Activated naive CD4-positive, alpha-beta T cell treated with anti-CD3 and anti-CD28 coated beads for 36 hours (primary cell): ENCODE results near the gene SMARCAD1. TPM values are rescaled to one million over a fixed set of nuclear protein-coding genes. Genes with fewer than 3 reads are reported as not detected.
A peak's percentile ranks its signal among the peaks of the same experiment; 100 is the strongest.

Experiments
- CTCF ChIA-PET: fragments of 350-600 bp; sonication (Branson Sonifier 250); formaldehyde crosslinking; loops from one replicate; lab custom pipeline; 2021; ENCODE audit warnings: antibody characterized with exemption; lab: Charles Lee
- DNase-seq: peaks from one replicate; pipeline ENCODE4 v3.0.0-alpha.2; 2020
- H3K27ac Mint-ChIP-seq: one replicate; pipeline ENCODE4 v1.8.0; 2021; ENCODE audit warnings: mild to moderate bottlenecking, mixed read lengths
- H3K27me3 Mint-ChIP-seq: one replicate; pipeline ENCODE4 v1.8.0; 2021; ENCODE audit warnings: low read depth, mixed read lengths
- H3K36me3 Mint-ChIP-seq: one replicate; pipeline ENCODE4 v1.8.0; 2021; ENCODE audit warnings: low read depth, mixed read lengths
- H3K4me1 Mint-ChIP-seq: one replicate; pipeline ENCODE4 v1.8.0; 2021; ENCODE audit warnings: low read depth, mixed read lengths
- H3K4me3 Mint-ChIP-seq: one replicate; pipeline ENCODE4 v1.8.0; 2021; ENCODE audit warnings: mild to moderate bottlenecking, moderate library complexity, mixed read lengths
- H3K9me3 Mint-ChIP-seq: one replicate; pipeline ENCODE4 v1.8.0; 2021; ENCODE audit warnings: mixed read lengths
- intact Hi-C: fragments of 100-400 bp; cut with micrococcal nuclease; formaldehyde crosslinking; loops from one replicate; pipeline ENCODE4 v1.15.1; 2023
- total RNA-seq, 2 experiments: library from RNA; stranded (reverse); gene quantifications; one replicate each; pipeline ENCODE4 v1.2.3, GENCODE V29; 2021

SMARCAD1 gene, protein sequence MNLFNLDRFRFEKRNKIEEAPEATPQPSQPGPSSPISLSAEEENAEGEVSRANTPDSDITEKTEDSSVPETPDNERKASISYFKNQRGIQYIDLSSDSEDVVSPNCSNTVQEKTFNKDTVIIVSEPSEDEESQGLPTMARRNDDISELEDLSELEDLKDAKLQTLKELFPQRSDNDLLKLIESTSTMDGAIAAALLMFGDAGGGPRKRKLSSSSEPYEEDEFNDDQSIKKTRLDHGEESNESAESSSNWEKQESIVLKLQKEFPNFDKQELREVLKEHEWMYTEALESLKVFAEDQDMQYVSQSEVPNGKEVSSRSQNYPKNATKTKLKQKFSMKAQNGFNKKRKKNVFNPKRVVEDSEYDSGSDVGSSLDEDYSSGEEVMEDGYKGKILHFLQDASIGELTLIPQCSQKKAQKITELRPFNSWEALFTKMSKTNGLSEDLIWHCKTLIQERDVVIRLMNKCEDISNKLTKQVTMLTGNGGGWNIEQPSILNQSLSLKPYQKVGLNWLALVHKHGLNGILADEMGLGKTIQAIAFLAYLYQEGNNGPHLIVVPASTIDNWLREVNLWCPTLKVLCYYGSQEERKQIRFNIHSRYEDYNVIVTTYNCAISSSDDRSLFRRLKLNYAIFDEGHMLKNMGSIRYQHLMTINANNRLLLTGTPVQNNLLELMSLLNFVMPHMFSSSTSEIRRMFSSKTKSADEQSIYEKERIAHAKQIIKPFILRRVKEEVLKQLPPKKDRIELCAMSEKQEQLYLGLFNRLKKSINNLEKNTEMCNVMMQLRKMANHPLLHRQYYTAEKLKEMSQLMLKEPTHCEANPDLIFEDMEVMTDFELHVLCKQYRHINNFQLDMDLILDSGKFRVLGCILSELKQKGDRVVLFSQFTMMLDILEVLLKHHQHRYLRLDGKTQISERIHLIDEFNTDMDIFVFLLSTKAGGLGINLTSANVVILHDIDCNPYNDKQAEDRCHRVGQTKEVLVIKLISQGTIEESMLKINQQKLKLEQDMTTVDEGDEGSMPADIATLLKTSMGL
- total RNA-seq = 10 to 100 TPM; 20.4 to 20.7 TPM

DNA sequence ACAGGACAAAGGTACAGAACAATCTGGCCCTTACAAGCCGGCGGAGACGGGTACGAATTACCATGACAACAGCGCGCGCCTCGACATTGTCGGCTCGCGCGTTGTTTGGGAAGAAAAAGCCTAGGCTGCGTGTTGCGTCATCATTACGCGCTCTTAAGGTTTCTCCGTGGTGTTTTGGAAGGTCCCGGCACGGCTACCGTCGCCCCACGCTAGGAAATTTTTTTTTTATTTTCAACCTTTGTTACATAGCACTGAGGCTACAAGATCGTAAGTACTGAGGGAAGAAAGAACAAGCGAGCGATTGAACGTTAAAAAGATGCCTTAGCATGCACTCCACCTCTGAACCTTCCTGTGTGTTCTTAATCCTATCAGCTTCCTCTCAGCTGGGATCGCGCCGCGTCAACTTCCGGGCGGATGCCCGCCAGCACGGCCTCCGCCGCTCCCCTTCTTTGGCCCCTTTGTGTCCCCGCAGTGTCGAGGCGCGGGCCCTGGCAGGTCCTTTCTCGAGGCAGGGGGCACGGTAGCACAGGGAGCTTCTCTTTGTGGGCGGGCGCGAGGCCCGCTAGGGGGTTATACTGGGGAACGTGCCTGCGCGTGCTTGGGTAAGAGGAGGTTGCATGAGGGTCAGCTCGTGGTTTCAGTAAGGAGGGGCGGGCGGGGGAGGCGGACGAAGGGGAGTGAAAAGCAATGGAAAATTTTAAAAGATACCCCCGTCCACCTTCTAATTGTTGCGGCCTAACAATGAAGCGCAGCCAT, at the start of gene SMARCAD1:
SMARCAD1 (plus strand) TSS at position 397 of the 756 bp plus-strand sequence. CDS start 530 bp downstream, outside the sequence.
- peak; percentile 95 for DNase-seq
- Mint-ChIP-seq H3K4me3 (peak within 1 kb of the TSS; percentile 88), H3K27ac (peak within 1 kb of the TSS; percentile 97), H3K36me3 (peaks cover 25% of the 10 kb centered on the region), H3K9me3 (no peaks in the 10 kb centered on the region), H3K4me1 (peaks cover 32% of the 10 kb centered on the region), H3K27me3 (no peaks in the 10 kb centered on the region)
- intact Hi-C loops = loop anchor here (1.0 to 2.0 kb wide), 2 partner anchors 131 to 244 kb away; partner anchors contain the start of gene PDLIM5
- CTCF ChIA-PET = no interaction called here

DNA sequence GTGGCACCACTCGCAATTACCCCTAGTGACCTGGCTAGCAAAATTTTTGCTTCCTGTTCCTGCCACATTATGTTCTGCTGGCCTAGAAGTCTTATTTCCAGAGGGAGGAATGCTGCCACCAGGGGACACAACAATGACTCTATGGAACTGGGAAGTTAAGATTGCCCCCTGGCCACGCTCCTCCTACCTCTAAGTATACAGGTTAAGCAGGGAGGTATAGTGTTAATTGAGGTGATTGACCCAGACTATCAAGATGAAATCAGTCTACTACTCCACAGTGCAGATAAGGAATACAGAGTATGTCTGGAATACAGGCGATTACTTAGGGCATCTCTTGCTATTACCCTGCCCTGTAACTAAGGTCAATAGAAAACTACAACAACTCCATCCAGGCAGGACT, 48.8 kb upstream of the SMARCAD1 start:
- Mint-ChIP-seq H3K27me3 (no peaks in the 10 kb centered on the region), H3K9me3 (peaks cover 2% of the 10 kb centered on the region), H3K36me3 (no peaks in the 10 kb centered on the region), H3K4me3 (no peak overlapping the region), H3K4me1 (peaks cover 3% of the 10 kb centered on the region), H3K27ac (no peak overlapping the region)
- no peak for DNase-seq
- intact Hi-C loops = no loop called here
- CTCF ChIA-PET = no interaction called here

DNA sequence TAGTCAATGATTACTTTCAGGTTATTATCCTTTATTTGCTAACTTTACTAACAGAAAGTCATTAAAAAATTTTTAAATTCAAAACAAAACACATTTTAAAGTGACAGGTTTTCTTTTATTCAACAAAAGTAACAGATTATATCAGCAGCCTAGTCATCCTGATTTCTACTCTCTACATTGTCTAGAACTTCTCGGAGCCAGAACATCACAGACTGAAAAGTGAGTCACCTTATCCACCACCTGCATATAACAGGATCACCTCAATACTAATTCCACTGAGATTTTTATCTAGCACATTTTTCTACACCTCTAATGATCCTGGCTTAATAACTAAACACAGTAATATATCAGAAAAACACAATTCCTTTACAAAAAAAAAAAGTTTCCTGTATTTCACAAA, 47.9 kb upstream of the SMARCAD1 start:
- CTCF ChIA-PET = interaction anchor here (0.6 to 0.7 kb wide), 4 partner anchors 27 to 482 kb away, joined by 3 read pairs; no protein-coding TSS in a partner anchor
- Mint-ChIP-seq H3K4me3 (no peak overlapping the region), H3K4me1 (peaks cover 3% of the 10 kb centered on the region), H3K27ac (no peak overlapping the region), H3K36me3 (no peaks in the 10 kb centered on the region), H3K9me3 (peaks cover 2% of the 10 kb centered on the region), H3K27me3 (no peaks in the 10 kb centered on the region)
- no peak for DNase-seq
- intact Hi-C loops = no loop called here

DNA sequence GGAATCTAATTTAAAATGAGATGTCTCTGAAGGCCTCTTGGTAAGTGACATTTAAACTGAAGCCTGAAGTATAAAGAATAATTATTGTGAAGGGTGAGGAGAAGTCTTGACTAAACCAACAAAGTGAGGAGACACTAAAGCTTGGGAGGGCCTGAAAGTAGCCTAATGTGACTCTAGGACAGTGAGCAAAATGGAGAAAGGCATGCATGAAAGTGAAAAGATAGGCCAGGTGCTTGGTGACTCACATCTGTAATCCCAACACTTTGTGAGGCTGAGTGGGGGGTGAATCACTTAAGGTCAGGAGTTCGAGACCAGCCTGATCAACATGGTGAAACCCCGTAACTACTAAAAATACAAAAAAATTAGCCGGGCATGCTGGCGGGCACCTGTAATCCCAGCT, 46.9 kb upstream of the SMARCAD1 start:
- H3K9me3 Mint-ChIP-seq = peaks cover 2% of the 10 kb centered on the region
- peaks cover 3% of the 10 kb centered on the region for H3K4me1 Mint-ChIP-seq
- H3K36me3 Mint-ChIP-seq = no peaks in the 10 kb centered on the region
- CTCF ChIA-PET = interaction anchor here (0.6 kb wide), 1 partner anchor 370 kb away, joined by 3 read pairs; no protein-coding TSS in a partner anchor
- peak; percentile 25 for DNase-seq
- intact Hi-C loops = no loop called here
- no peaks in the 10 kb centered on the region for H3K27me3 Mint-ChIP-seq
- no peak overlapping the region for H3K4me3 Mint-ChIP-seq
- H3K27ac Mint-ChIP-seq = no peak overlapping the region

DNA sequence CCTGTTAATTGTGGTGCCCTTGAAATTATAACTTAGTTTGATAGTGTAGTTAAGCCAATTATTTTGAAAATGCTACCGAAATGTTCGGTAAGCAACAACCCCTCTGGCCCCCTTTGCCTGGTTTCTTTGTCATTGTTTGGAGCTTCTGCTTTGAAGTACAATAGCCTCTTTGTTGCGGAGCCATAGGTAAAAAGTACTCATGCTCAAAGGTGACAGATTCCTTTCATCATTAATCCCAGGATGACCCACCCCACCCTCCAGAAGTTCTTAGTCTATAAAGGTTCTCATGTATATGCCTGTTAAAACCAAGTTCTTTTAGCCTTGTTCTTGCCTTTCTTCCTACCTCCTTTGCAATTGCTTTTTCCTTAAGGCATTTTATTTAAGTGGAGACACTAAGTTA, 42.4 kb upstream of the SMARCAD1 start:
- intact Hi-C loops = no loop called here
- DNase-seq = no peak
- Mint-ChIP-seq H3K27ac (no peak overlapping the region), H3K4me1 (peaks cover 3% of the 10 kb centered on the region), H3K36me3 (no peaks in the 10 kb centered on the region), H3K27me3 (no peaks in the 10 kb centered on the region), H3K4me3 (no peak overlapping the region), H3K9me3 (no peaks in the 10 kb centered on the region)
- CTCF ChIA-PET = interaction anchor here (0.7 kb wide), 2 partner anchors 13 to 979 kb away, joined by 3 to 5 read pairs; no protein-coding TSS in a partner anchor

DNA sequence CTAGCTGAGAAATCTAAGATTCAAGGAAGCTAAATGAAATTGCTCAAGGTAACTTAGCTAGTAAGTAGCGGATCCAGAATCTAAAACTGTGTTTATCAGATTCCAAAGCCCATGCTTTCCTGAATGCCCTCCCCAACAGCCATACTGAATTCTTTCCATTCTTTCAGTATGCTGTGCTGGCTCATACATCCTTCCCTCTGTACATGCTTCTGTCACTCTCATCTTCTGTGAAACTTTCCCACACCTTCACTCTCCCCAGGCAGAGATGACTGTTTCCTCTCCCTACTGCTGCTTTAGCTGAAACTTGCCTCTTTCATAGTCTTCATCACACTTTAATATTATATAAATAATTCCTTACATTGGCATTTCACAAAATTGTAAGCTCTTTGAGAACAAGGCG, 39.3 kb upstream of the SMARCAD1 start:
- H3K4me1 Mint-ChIP-seq = no peaks in the 10 kb centered on the region
- H3K27me3 Mint-ChIP-seq = peaks cover 5% of the 10 kb centered on the region
- H3K36me3 Mint-ChIP-seq = no peaks in the 10 kb centered on the region
- no peak overlapping the region for H3K4me3 Mint-ChIP-seq
- H3K27ac Mint-ChIP-seq = no peak overlapping the region
- CTCF ChIA-PET = interaction anchor here (0.6 kb wide), 1 partner anchor 235 kb away, joined by 3 read pairs; no protein-coding TSS in a partner anchor
- no peak for DNase-seq
- intact Hi-C loops = no loop called here
- H3K9me3 Mint-ChIP-seq = peaks cover 2% of the 10 kb centered on the region

DNA sequence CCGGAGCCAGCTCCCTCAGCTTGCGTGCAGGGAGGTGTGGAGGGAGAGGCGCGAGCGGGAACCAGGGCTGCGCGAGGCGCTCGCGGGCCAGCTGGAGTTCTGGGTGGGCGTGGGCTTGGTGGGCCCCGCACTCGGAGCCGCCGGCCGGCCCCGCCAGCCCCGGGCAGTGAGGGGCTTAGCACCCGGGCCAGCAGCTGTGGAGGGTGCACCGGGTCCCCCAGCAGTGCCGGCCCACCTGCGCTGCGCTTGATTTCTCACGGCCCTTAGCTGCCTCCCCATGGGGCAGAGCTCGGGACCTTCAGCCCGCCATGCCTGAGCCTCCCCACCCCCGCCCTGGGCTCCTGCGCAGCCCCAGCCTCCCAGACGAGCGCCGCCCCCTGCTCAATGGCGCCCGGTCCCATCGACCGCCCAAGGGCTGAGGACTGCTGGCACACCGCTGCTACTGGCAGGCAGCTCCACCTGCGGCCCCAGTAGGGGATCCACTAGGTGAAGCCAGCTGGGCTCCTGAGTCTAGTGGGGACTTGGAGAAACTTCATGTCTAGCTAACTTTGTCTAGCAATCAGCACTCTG, 37.8 kb upstream of the SMARCAD1 start:
- intact Hi-C loops = no loop called here
- CTCF ChIA-PET = interaction anchor here (0.6 kb wide), 1 partner anchor 9 kb away, joined by 3 read pairs; no protein-coding TSS in a partner anchor

DNA sequence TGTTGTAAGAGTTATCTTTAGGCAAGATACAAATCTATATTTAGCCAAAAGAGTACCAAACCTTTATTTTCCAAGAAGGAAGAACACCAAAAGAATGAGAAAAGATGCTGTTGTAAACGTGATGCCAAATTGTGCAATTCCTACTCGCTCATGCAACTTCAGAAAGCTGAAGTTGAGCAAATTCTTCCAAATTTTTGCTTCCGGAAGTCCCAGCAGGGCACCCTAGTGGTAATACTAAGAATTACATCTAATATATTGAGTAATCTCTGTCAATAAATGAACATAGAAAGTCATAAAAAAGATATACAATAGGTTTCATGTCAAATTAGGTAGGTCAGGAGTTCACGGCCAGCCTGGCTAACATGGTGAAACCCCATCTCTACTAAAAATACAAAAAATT, 36.0 kb upstream of the SMARCAD1 start:
- intact Hi-C loops = no loop called here
- Mint-ChIP-seq H3K27me3 (peaks cover 8% of the 10 kb centered on the region), H3K36me3 (no peaks in the 10 kb centered on the region), H3K4me3 (no peak overlapping the region), H3K9me3 (peaks cover 2% of the 10 kb centered on the region), H3K27ac (no peak overlapping the region), H3K4me1 (no peaks in the 10 kb centered on the region)
- CTCF ChIA-PET = interaction anchor here (0.6 kb wide), 2 partner anchors 105 to 134 kb away, joined by 3 to 5 read pairs; no protein-coding TSS in a partner anchor
- no peak for DNase-seq

More for the DNA sequence above, 37.8 kb upstream of the SMARCAD1 start:
- no peak for DNase-seq
- Mint-ChIP-seq H3K27me3 (peaks cover 5% of the 10 kb centered on the region), H3K4me1 (no peaks in the 10 kb centered on the region), H3K9me3 (peaks cover 2% of the 10 kb centered on the region), H3K36me3 (no peaks in the 10 kb centered on the region), H3K4me3 (no peak overlapping the region), H3K27ac (no peak overlapping the region)

DNA sequence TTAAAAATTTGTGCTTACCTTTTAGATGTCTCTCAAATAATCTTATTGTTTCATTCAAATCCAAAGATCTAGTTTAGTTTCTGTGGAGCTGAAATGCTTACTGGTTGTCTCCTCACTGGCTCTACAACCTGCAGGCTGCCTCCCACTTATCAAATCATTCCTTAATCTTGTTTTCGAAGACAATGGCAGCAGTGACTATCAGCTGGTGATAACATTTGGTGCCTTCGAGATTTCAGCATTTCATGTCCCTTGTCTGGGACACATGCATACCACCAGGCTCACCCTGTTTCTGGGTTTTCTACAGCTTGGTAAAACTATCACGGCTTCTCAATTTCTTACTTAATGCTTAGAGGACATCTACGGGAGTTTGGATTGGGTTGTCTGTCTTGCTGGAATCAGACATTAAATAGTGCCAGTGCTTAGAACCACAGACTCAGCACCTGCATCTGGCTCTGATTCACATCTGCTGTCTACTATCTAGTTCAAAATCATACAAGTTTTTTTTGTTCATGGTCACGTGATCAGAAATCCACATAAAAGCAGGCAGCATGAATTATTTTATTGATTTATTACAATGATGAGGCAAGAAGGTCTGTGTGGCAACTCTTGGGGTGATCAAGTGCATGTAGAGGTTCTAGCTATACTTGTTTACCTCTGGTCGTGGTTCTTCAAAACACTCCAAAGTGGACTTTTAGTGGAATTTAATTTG, 32.0 kb upstream of the SMARCAD1 start:
- peaks cover 2% of the 10 kb centered on the region for H3K9me3 Mint-ChIP-seq
- intact Hi-C loops = no loop called here
- DNase-seq = no peak
- H3K36me3 Mint-ChIP-seq = no peaks in the 10 kb centered on the region
- CTCF ChIA-PET = no interaction called here
- H3K27me3 Mint-ChIP-seq = peaks cover 12% of the 10 kb centered on the region
- no peaks in the 10 kb centered on the region for H3K4me1 Mint-ChIP-seq
- H3K4me3 Mint-ChIP-seq = no peak overlapping the region
- H3K27ac Mint-ChIP-seq = no peak overlapping the region

DNA sequence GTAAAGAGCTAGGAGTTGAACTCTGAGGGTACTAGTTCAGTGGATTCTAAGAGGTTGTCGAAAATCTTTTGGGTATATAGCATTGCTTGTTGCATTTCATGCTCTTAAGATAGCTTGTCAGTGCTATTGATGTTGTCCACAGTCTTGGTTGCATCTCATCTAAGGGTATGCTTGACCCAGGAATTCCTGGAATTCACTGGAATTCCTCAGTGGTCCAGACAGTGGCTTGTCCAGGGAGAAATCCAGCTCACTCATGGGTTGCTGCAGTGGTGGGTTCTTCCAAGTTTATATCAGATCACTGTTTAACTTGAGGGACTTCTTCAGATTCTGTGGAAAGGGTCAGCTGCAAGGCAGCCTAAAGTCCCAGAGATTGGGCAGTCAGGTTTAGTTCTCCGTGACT, 29.8 kb upstream of the SMARCAD1 start:
- no peak for DNase-seq
- peaks cover 14% of the 10 kb centered on the region for H3K27me3 Mint-ChIP-seq
- no peaks in the 10 kb centered on the region for H3K36me3 Mint-ChIP-seq
- no peak overlapping the region for H3K27ac Mint-ChIP-seq
- H3K9me3 Mint-ChIP-seq = no peaks in the 10 kb centered on the region
- intact Hi-C loops = no loop called here
- no peaks in the 10 kb centered on the region for H3K4me1 Mint-ChIP-seq
- no peak overlapping the region for H3K4me3 Mint-ChIP-seq
- CTCF ChIA-PET = interaction anchor here (0.6 to 1.0 kb wide), 2 partner anchors 12 to 280 kb away, joined by 3 to 4 read pairs; no protein-coding TSS in a partner anchor

DNA sequence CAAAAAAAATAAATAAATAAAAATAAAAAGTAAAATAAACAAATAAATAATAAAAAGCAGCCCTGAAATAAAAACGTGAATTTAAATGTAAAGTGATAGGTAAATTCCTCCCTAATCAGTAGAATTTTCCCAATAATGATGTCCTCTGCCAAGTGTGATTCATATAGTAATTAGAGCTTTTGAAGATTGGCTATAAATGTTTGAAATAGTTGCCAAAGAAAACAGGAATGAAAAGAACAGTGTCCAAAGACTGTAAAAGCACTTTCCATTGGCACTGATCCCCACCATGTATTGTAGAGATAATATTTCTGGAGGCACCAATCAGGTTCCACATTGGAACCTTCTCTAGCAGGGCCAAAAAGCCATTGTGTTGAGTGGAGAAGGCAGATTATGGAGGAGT, 25.9 kb upstream of the SMARCAD1 start:
- CTCF ChIA-PET = no interaction called here
- Mint-ChIP-seq H3K4me3 (no peak overlapping the region), H3K9me3 (no peaks in the 10 kb centered on the region), H3K4me1 (no peaks in the 10 kb centered on the region), H3K27ac (no peak overlapping the region), H3K36me3 (no peaks in the 10 kb centered on the region), H3K27me3 (peaks cover 12% of the 10 kb centered on the region)
- intact Hi-C loops = no loop called here
- no peak for DNase-seq
